SU-DHL-6 (cell line): Measurements from ENCODE around the gene VTI1A.

Experiments
- H2AFZ ChIP-seq: fragments of 200-600 bp; sonication (generic); 2 replicates; pipeline ENCODE4 v1.6.1; 2014; ENCODE audit warnings: low read depth, mild to moderate bottlenecking, moderate library complexity, mixed read lengths, antibody characterized with exemption, low read length; ENCODE audit not compliant: severe bottlenecking
- H3F3A ChIP-seq: fragments of 200-600 bp; shearing (Covaris generic); 2 replicates; pipeline ENCODE4 v1.6.0; 2016; ENCODE audit warnings: antibody characterized with exemption, mild to moderate bottlenecking; ENCODE audit not compliant: insufficient read depth
- H3K27ac ChIP-seq: fragments of 200-600 bp; sonication (generic); 2 replicates; pipeline ENCODE4 v1.5.1; 2016; ENCODE audit warnings: low read depth, mild to moderate bottlenecking, low read length, moderate library complexity, mixed read lengths
- H3K27me3 ChIP-seq: fragments of 200-600 bp; sonication (generic), shearing (Covaris generic); 2 replicates; pipeline ENCODE4 v1.6.0; 2014; ENCODE audit warnings: mild to moderate bottlenecking, low read length
- H3K36me3 ChIP-seq: fragments of 200-600 bp; sonication (generic); 2 replicates; pipeline ENCODE4 v1.6.1; 2014; ENCODE audit warnings: mild to moderate bottlenecking, low read length, mixed read lengths
- H3K4me2 ChIP-seq: fragments of 300-600, 200-600 bp; shearing (Covaris generic), sonication (generic); 2 replicates; pipeline ENCODE4 v1.6.0; 2014; ENCODE audit warnings: low read length, low read depth, mild to moderate bottlenecking; ENCODE audit not compliant: poor library complexity, severe bottlenecking
- H3K4me3 ChIP-seq: fragments of 200-600 bp; sonication (generic); 2 replicates; pipeline ENCODE4 v1.5.1; 2014; ENCODE audit warnings: antibody characterized with exemption, low read length, mild to moderate bottlenecking, mixed read lengths; ENCODE audit not compliant: insufficient read depth, poor library complexity, severe bottlenecking
- H3K79me2 ChIP-seq: fragments of 200-600 bp; sonication (generic); 2 replicates; pipeline ENCODE4 v1.6.1; 2014; ENCODE audit warnings: mild to moderate bottlenecking, low read length, moderate library complexity; ENCODE audit not compliant: insufficient read depth
- H3K9ac ChIP-seq: fragments of 200-600 bp; sonication (generic); 2 replicates; pipeline ENCODE4 v1.7.0; 2014; ENCODE audit warnings: mild to moderate bottlenecking, low read length
- H3K9me2 ChIP-seq: fragments of 200-600 bp; sonication (generic); replicated peaks from 2 replicates; pipeline ENCODE4 v1.6.1; 2014; ENCODE audit warnings: low read length; ENCODE audit not compliant: insufficient read depth
- H3K9me3 ChIP-seq: fragments of 200-600 bp; sonication (generic); 2 replicates; pipeline ENCODE4 v1.6.1; 2014; ENCODE audit warnings: low read length, mixed read lengths; ENCODE audit not compliant: insufficient read depth
- H4K20me1 ChIP-seq: fragments of 200-600 bp; sonication (generic); 2 replicates; pipeline ENCODE4 v1.6.1; 2014; ENCODE audit warnings: low read depth, mild to moderate bottlenecking, antibody characterized with exemption, low read length, moderate library complexity, mixed read lengths
- EZH2phosphoT487 ChIP-seq: fragments of 200-600 bp; sonication (generic), shearing (Covaris generic); conservative IDR thresholded peaks from 2 replicates; pipeline ENCODE4 v1.6.1; 2018; ENCODE audit warnings: mild to moderate bottlenecking, antibody characterized with exemption, low read length, moderate library complexity, mixed read lengths
- TF ChIP-seq, protein P1 (sequence below): fragments of 200-600 bp; sonication (generic); IDR thresholded peaks from one replicate; pipeline ENCODE4 v1.5.1; 2017; ENCODE audit warnings: antibody characterized with exemption, mild to moderate bottlenecking, low read length, moderate library complexity; ENCODE audit not compliant: insufficient read depth, poor library complexity, severe bottlenecking

Gene VTI1A

DNA sequence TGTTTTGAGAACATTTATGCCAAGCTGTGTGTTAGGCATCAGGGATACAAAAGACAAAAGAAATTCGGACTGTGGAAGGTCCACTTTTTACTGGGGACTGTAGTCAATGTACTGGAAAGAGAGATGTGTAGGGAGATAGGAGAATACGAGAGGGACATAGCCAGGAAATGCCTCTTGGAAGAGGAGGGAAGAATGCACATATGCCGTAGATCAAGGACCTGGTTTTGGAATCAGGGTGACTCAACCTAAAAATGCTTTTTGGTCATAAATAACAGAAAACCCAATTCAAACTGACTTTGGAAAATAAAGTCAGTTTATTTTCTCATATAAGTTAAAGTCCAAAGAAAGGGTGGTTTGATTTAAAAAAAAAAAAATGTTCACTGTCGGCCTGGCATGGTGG, 362.7 kb downstream of the VTI1A start:
- no peak overlapping the region for H2AFZ ChIP-seq
- no peak overlapping the region for H3K4me3 ChIP-seq
- H3K9me2 ChIP-seq = no peaks in the 10 kb centered on the region
- no peaks in the 10 kb centered on the region for H3K36me3 ChIP-seq
- no peaks in the 10 kb centered on the region for H3K27me3 ChIP-seq
- H4K20me1 ChIP-seq = no peaks in the 10 kb centered on the region
- H3K4me2 ChIP-seq = no peak overlapping the region
- H3K9me3 ChIP-seq = no peaks in the 10 kb centered on the region
- H3K9ac ChIP-seq = no peak overlapping the region
- no peak overlapping the region for H3K27ac ChIP-seq
- no peaks in the 10 kb centered on the region for H3K79me2 ChIP-seq
- H3F3A ChIP-seq = no peaks in the 10 kb centered on the region
- TF ChIP-seq, protein P1, sequence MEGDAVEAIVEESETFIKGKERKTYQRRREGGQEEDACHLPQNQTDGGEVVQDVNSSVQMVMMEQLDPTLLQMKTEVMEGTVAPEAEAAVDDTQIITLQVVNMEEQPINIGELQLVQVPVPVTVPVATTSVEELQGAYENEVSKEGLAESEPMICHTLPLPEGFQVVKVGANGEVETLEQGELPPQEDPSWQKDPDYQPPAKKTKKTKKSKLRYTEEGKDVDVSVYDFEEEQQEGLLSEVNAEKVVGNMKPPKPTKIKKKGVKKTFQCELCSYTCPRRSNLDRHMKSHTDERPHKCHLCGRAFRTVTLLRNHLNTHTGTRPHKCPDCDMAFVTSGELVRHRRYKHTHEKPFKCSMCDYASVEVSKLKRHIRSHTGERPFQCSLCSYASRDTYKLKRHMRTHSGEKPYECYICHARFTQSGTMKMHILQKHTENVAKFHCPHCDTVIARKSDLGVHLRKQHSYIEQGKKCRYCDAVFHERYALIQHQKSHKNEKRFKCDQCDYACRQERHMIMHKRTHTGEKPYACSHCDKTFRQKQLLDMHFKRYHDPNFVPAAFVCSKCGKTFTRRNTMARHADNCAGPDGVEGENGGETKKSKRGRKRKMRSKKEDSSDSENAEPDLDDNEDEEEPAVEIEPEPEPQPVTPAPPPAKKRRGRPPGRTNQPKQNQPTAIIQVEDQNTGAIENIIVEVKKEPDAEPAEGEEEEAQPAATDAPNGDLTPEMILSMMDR = no peak
- no peak for TF ChIP-seq EZH2phosphoT487

GRCh38 chr10:112810711-112811151, 363.7 kb downstream of the VTI1A start:
- Histone ChIP-seq H3K27me3 (no peaks in the 10 kb centered on the region), H2AFZ (no peak overlapping the region), H4K20me1 (no peaks in the 10 kb centered on the region), H3K4me3 (no peak overlapping the region), H3K4me2 (no peak overlapping the region), H3F3A (no peaks in the 10 kb centered on the region), H3K27ac (no peak overlapping the region), H3K36me3 (no peaks in the 10 kb centered on the region), H3K9me2 (no peaks in the 10 kb centered on the region), H3K9ac (no peak overlapping the region), H3K79me2 (no peaks in the 10 kb centered on the region), H3K9me3 (no peaks in the 10 kb centered on the region)
- TF ChIP-seq EZH2phosphoT487 = no peak
- TF ChIP-seq, protein P1 = no peak

GRCh38 chr10:112811741-112812551, 364.9 kb downstream of the VTI1A start:
- Histone ChIP-seq H3K36me3 (no peaks in the 10 kb centered on the region), H3K79me2 (no peaks in the 10 kb centered on the region), H3K4me3 (no peak overlapping the region), H3K9ac (no peak overlapping the region), H2AFZ (no peak overlapping the region), H3K27ac (no peak overlapping the region), H3F3A (no peaks in the 10 kb centered on the region), H3K4me2 (no peak overlapping the region), H3K27me3 (no peaks in the 10 kb centered on the region), H3K9me2 (no peaks in the 10 kb centered on the region), H3K9me3 (no peaks in the 10 kb centered on the region), H4K20me1 (no peaks in the 10 kb centered on the region)
- TF ChIP-seq, protein P1 = no peak
- TF ChIP-seq EZH2phosphoT487 = no peak
